DMS 273 treated with DMSO at 0.1 percent for 48 hours (cell line): ENCODE data around the gene PCSK6.

Experiments
- DNase-seq: peaks from one replicate; lab custom pipeline; 2025; lab: John Stamatoyannopoulos, UW

The PCSK6 gene

GRCh38 chr15:101498717-101499480 lies 9.4 kb upstream of the PCSK6 start:
- DNase-seq: no peak

DNA sequence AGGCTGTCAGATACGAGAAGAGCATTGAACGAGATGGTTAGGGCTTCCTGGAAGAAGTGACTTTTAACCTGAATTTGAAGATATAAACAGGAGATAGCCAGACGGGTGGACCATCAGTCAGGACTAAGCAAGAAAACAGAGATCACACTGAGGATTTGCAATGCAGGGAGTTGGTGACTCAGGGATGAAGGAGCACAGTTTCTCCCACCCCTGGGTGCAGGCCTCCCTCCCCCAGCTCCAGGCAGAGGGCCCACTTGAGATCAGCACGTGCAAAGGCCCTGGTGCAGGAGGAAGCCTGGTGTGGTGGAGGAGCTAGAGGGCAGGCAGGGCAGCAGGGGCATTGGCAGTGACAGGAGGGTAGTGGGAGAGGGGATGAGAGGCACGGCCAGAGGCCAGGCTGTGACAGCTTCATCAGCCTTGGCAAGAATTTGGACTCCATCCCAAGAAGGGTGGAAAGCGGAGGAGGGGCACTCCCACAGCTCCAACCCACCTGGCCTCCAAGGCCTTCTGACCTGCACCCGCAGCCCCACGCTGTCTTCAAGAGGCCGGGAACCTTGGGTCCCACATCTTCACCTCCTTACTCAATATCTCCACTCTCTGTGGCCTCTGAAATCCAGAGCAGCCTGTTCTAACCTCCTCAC lies 8.7 kb upstream of the PCSK6 start:
- no peak for DNase-seq

DNA sequence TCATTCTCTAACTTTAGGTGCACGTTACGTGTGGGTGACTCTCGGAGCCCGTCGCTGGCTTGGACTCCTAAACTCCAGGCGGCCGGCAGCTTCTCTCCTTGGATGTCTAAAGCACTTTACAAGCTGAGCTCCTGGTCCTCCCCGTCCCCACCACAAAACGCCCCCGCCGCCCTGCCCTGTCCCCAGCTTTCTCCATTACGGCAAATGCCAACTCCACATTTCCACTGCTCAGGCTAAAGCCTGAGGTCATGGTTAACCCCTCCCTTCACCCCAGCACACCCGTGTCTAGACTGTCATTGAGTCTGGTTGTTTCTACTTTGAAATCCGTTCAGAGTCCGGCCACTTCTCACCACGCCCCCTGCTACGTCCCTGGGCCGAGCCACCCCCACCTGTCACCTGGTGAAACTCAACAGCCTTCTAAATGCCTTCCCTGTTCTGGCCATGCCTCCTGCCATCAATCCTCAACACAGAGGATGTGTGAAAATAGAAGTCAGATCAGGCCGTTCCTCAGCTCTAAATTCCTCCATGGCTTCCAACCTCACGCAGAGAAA lies 8.1 kb upstream of the PCSK6 start:
- no peak for DNase-seq

DNA sequence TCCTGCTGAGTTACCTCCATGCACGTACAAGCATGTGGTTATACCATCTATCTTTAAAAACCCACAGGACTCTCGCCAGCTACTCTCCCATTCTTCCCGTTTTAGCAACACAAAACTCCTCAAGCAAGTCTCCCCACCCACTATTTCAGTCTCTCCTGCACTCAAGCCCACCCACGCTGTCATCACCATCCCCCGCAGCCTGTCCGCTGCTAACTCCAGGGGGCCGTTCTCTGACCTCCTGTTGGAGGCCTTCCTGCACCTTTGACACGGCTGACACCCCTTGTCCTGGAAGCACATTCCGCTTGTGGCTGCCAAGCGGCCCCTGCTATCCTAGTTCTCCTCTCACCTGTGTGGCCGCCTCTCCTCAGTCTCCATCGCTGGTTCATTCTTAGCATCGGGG lies 7.5 kb upstream of the PCSK6 start:
- no peak for DNase-seq

- DNase-seq: no peak
Measured at GRCh38 chr15:101496198-101496986, 6.9 kb upstream of the PCSK6 start.

- DNase-seq: no peak
Measured at GRCh38 chr15:101495334-101496197, 6.1 kb upstream of the PCSK6 start.

DNA sequence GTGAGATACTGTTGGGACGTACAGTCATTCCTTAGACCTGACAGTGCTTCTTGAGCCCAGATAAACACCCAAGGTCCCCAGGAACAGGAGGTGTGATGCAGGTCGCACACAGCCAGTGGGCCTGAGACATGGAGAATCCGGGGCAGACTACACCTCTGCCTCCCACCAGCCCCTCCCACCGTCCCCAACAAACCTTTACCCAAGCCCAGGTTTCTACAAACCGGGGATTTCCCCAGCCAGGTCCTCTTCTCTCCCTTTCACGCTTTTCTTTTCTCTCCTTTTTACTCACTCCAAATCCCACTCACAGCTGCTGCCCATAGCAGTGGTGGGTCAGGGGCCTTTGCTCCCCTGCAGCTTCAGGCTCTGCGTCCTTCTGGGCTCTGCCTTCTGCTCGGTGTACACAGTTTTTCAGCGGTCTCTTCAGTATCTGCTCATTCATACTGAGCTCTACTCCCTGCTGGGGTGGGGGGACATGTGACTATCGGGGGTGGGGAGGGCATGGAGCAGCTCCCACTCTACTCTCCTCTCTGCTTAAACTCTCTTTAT lies 4.8 kb upstream of the PCSK6 start:
- no peak for DNase-seq

DNA sequence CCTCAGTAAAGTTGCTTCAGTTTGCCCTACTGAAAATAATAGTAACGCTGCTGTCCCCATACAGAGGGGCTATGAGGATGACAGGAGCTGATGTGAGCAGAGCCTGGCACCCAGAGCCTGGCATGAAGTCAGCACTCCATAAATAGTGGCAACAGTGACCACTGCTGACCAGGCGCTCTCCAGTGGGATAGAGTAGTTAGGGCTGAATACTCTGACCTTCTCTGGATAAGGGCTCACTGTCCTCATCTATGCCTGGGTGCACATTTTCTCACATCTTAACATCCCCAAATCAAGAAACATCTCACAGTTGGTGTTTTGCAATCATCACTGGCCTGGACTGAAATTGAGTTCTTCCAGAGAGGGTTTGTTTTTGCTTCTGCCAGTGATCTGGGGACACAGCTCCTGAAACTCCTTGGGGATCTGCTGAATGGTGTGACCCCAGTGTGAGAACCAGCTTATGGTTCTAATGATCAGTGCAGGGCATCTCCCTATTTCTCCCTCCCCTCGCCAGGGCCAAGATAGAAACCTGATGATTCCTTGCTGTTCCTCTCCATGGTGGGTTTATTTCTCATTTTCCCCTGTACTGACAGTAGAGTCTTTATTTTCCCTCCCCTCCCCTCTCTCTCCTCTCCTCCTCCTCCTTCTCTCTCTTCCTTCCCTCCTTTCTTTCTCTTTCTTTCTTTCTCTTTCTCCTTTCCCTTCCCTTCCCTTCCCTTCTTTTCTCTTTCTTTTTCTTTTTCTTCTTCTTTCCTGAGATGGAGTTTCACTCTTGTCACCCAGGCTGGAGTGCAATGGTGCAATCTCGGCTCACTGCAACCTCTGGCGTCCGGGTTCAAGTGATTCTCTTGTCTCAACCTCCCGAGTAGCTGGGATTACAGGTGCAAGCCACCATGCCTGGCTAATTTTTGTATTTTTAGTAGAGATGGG lies 3.5 kb upstream of the PCSK6 start:
- DNase-seq: no peak

- DNase-seq: no peak
Measured at GRCh38 chr15:101491734-101492640, 2.5 kb upstream of the PCSK6 start.

GRCh38 chr15:101490922-101491733 lies 1.6 kb upstream of the PCSK6 start:
- DNase-seq: no peak

GRCh38 chr15:101490408-101490891 lies 943 bp upstream of the PCSK6 start:
- no peak for DNase-seq

GRCh38 chr15:101489237-101489598 lies 289 bp downstream of the PCSK6 start:
- DNase-seq: no peak

- no peak for DNase-seq
Measured at GRCh38 chr15:101488300-101489164, 975 bp downstream of the PCSK6 start.

DNA sequence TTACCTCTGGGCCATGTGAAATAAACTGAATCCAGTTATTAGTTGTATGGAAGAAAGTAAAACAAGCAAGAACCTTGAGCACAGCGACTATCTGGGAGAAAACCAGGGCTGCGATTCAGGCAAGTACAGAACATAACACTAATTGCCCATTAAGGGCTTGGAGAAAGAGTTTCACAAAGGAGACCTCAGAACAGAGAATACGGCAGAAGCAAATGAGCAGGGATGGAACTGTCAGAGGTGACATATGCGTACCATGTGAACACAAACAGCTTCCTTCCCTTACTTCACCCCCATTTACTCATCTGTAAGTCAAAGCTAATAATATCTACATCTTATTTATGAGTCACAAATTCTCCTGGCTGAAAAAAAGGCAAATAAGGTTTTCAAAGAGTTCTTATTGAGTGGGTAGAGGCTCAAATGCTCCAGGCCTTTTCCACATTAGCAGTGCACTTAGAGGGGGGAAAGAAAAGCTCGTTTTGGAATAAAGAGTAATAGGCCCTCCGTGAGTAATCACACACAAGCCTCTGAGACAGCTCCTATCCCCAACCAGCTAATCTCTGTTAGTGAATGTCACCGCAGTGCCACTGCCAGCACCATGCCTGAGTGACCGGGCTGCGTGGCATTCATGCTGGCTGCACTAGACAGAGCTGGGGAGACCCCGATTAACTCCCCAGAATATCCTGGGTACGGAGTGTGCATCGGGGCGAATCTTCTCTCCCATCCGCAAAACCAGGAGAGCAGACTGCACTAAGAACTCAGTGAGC lies 2.6 kb downstream of the PCSK6 start:
- DNase-seq: no peak

GRCh38 chr15:101483462-101483861 lies 6.0 kb downstream of the PCSK6 start:
- no peak for DNase-seq
